IMR-90 (cell line): ENCODE data around the gene TIE1. TPM values are rescaled to one million over a fixed set of nuclear protein-coding genes. Genes with fewer than 3 reads are reported as not detected.

Source experiments
- ATAC-seq: fragments of 200-7000 bp; cut with Tn5 transposase; 2 replicates; pipeline ENCODE4 v1.9.1; 2020; ENCODE audit warnings: low read depth, mild to moderate bottlenecking, moderate library complexity
- BruUV-seq: library from RNA; stranded (reverse); fragments of 400-500 nt; replicated peaks from 2 replicates; lab custom pipeline; 2021; lab: Mats Ljungman, UMichigan
- CTCF ChIA-PET: fragments of 300-600 bp; formaldehyde crosslinking; extraction: SDS; loops from one replicate; lab custom pipeline; 2021; ENCODE audit warnings: antibody characterized with exemption; lab: Yijun Ruan, JAX
- POLR2A ChIA-PET: fragments of 300-600 bp; sonication (Branson Sonifier 250); formaldehyde crosslinking; loops from one replicate; lab custom pipeline; 2022; ENCODE audit warnings: antibody characterized with exemption; ENCODE audit not compliant: unreplicated experiment; lab: Charles Lee
- DNase-seq: peaks from one replicate; pipeline ENCODE4 v3.0.0; 2013
- H2AFZ ChIP-seq: replicated peaks from 2 replicates; pipeline ENCODE3; 2013; ENCODE audit warnings: low read length, mild to moderate bottlenecking; ENCODE audit not compliant: poor library complexity
- H2AK5ac ChIP-seq: 2 replicates; pipeline ENCODE4 v1.6.1; 2013; ENCODE audit warnings: low read depth, low read length, inconsistent platforms
- H2AK9ac ChIP-seq: replicated peaks from 2 replicates; pipeline ENCODE3; 2013; ENCODE audit warnings: mild to moderate bottlenecking, low read depth, low read length, moderate library complexity; ENCODE audit not compliant: poor library complexity
- H2BK120ac ChIP-seq: 2 replicates; pipeline ENCODE4 v1.6.1; 2013; ENCODE audit warnings: low read depth, low read length, inconsistent platforms
- H2BK15ac ChIP-seq: 3 replicates; pipeline ENCODE4 v1.6.1; 2013; ENCODE audit warnings: low read depth, low read length, inconsistent platforms
- H2BK20ac ChIP-seq: 2 replicates; pipeline ENCODE4 v1.6.1; 2013; ENCODE audit warnings: low read depth, mild to moderate bottlenecking, inconsistent platforms, low read length, moderate library complexity
- H2BK5ac ChIP-seq: 2 replicates; pipeline ENCODE4 v1.6.1; 2013; ENCODE audit warnings: mild to moderate bottlenecking, low read depth, low read length, inconsistent platforms; ENCODE audit not compliant: poor library complexity, severe bottlenecking
- H3K14ac ChIP-seq: replicated peaks from 2 replicates; pipeline ENCODE4 v1.6.1; 2013; ENCODE audit warnings: low read depth, low read length, inconsistent platforms
- H3K18ac ChIP-seq: 2 replicates; pipeline ENCODE4 v1.6.1; 2013; ENCODE audit warnings: low read depth, low read length, control low read depth
- H3K23ac ChIP-seq: 2 replicates; pipeline ENCODE4 v1.6.1; 2013; ENCODE audit warnings: low read depth, low read length, inconsistent platforms
- H3K27ac ChIP-seq: 2 replicates; pipeline ENCODE4 v1.5.1; 2013; ENCODE audit warnings: mild to moderate bottlenecking, control low read depth, low read length; ENCODE audit not compliant: insufficient read depth
- H3K27me3 ChIP-seq: 2 replicates; pipeline ENCODE4 v1.6.1; 2013; ENCODE audit warnings: low read length; ENCODE audit not compliant: control insufficient read depth, insufficient read depth
- H3K36me3 ChIP-seq: 2 replicates; pipeline ENCODE4 v1.6.1; 2013; ENCODE audit warnings: low read length, mixed read lengths; ENCODE audit not compliant: control insufficient read depth, insufficient read depth
- H3K4ac ChIP-seq: 2 replicates; pipeline ENCODE4 v1.6.1; 2013; ENCODE audit warnings: low read depth, low read length, inconsistent platforms
- H3K4me1 ChIP-seq: 2 replicates; pipeline ENCODE4 v1.6.1; 2013; ENCODE audit warnings: low read length, mixed read lengths; ENCODE audit not compliant: control insufficient read depth, insufficient read depth
- H3K4me2 ChIP-seq: 2 replicates; pipeline ENCODE4 v1.6.1; 2013; ENCODE audit warnings: low read depth, mild to moderate bottlenecking, control low read depth, low read length, moderate library complexity
- H3K4me3 ChIP-seq: 2 replicates; pipeline ENCODE4 v1.5.1; 2013; ENCODE audit warnings: low read depth, mild to moderate bottlenecking, control low read depth, low read length, moderate library complexity; ENCODE audit not compliant: insufficient read depth
- H3K56ac ChIP-seq: 2 replicates; pipeline ENCODE4 v1.6.1; 2013; ENCODE audit warnings: low read length, inconsistent platforms; ENCODE audit not compliant: insufficient read depth; ENCODE audit errors: extremely low read depth
- H3K79me1 ChIP-seq, 2 experiments: 2 replicates each; pipeline ENCODE4 v1.6.1; 2013; ENCODE audit warnings: low read length in 2 of 2, inconsistent platforms in 1 of 2, low read depth in 1 of 2
- H3K9ac ChIP-seq: 2 replicates; pipeline ENCODE4 v1.6.1; 2013; ENCODE audit warnings: low read depth, low read length, control low read depth
- H3K9me1 ChIP-seq: 2 replicates; pipeline ENCODE4 v1.6.1; 2013; ENCODE audit warnings: low read length, inconsistent platforms; ENCODE audit not compliant: insufficient read depth
- H3K9me3 ChIP-seq: 2 replicates; pipeline ENCODE4 v1.6.1; 2013; ENCODE audit warnings: low read length; ENCODE audit not compliant: control insufficient read depth, insufficient read depth
- H4K20me1 ChIP-seq: 2 replicates; pipeline ENCODE4 v1.6.1; 2013; ENCODE audit warnings: low read length, inconsistent platforms; ENCODE audit not compliant: insufficient read depth
- H4K5ac ChIP-seq: 2 replicates; pipeline ENCODE4 v1.6.1; 2013; ENCODE audit warnings: mild to moderate bottlenecking, low read depth, low read length, control low read depth
- H4K8ac ChIP-seq, 2 experiments: 2 replicates each; pipeline ENCODE4 v1.6.1; 2013; ENCODE audit warnings: low read depth in 2 of 2, low read length in 2 of 2, control low read depth in 1 of 2, inconsistent platforms in 1 of 2
- H4K91ac ChIP-seq: 2 replicates; pipeline ENCODE4 v1.6.1; 2013; ENCODE audit warnings: low read depth, low read length, inconsistent platforms; ENCODE audit not compliant: insufficient read depth
- BHLHE40 ChIP-seq: fragments of 150-350 bp; IDR thresholded peaks from 2 replicates; pipeline ENCODE4 v1.6.1; 2016; ENCODE audit warnings: mild to moderate bottlenecking, low read depth, low read length
- CEBPB ChIP-seq: IDR thresholded peaks from 2 replicates; pipeline ENCODE4 v1.6.1; 2012; ENCODE audit warnings: low read depth, low read length, improper control_type of control experiment
- CHD1 ChIP-seq: IDR thresholded peaks from 2 replicates; pipeline ENCODE4 v1.6.1; 2012; ENCODE audit warnings: low read depth, low read length, improper control_type of control experiment
- FOS ChIP-seq: fragments of 150-350 bp; IDR thresholded peaks from 2 replicates; pipeline ENCODE4 v1.6.1; 2016; ENCODE audit warnings: low read depth, low read length
- MAFK ChIP-seq: IDR thresholded peaks from 2 replicates; pipeline ENCODE4 v1.6.1; 2012; ENCODE audit warnings: low read depth, low read length, improper control_type of control experiment
- MAZ ChIP-seq: IDR thresholded peaks from 2 replicates; pipeline ENCODE4 v1.6.1; 2012; ENCODE audit warnings: low read depth, mild to moderate bottlenecking, low read length, improper control_type of control experiment, moderate library complexity, borderline replicate concordance
- MXI1 ChIP-seq: IDR thresholded peaks from 2 replicates; pipeline ENCODE4 v1.6.1; 2012; ENCODE audit warnings: low read depth, mild to moderate bottlenecking, low read length, moderate library complexity, borderline replicate concordance
- NFE2L2 ChIP-seq: fragments of 150-350 bp; IDR thresholded peaks from 2 replicates; pipeline ENCODE4 v1.6.1; 2016; ENCODE audit warnings: low read depth, mild to moderate bottlenecking, low read length
- POLR2A ChIP-seq: IDR thresholded peaks from 2 replicates; pipeline ENCODE4 v1.6.1; 2012; ENCODE audit warnings: mild to moderate bottlenecking, low read depth, low read length
- RAD21 ChIP-seq: IDR thresholded peaks from 2 replicates; pipeline ENCODE4 v1.6.1; 2012; ENCODE audit warnings: low read length, improper control_type of control experiment
- RCOR1 ChIP-seq: IDR thresholded peaks from 2 replicates; pipeline ENCODE4 v1.6.1; 2012; ENCODE audit warnings: mild to moderate bottlenecking, low read length, improper control_type of control experiment; ENCODE audit not compliant: insufficient replicate concordance
- RFX5 ChIP-seq: IDR thresholded peaks from 2 replicates; pipeline ENCODE4 v1.8.0; 2012; ENCODE audit warnings: low read depth, mild to moderate bottlenecking, low read length, moderate library complexity
- SMC3 ChIP-seq: fragments of 150-350 bp; IDR thresholded peaks from 2 replicates; pipeline ENCODE4 v1.6.1; 2016; ENCODE audit warnings: low read depth, mild to moderate bottlenecking, antibody characterized with exemption, low read length, moderate library complexity
- WGBS, 2 experiments: methylation state at CpG; one replicate each; pipeline versions ENCODE4 v1.1.5 to v1.1.7; 2013; ENCODE audit warnings: missing lambda C conversion rate in 2 of 2; ENCODE audit not compliant: insufficient read length in 1 of 2; ENCODE audit errors: extremely low coverage in 2 of 2; 5-methylcytosine and 5-hydroxymethylcytosine counted together
- dilution Hi-C: fragments of 300-500 bp; cut with HindIII; formaldehyde crosslinking; loops from one replicate; pipeline ENCODE4 v1.14.3; 2018; ENCODE audit warnings: low sequenced_read_pairs; ENCODE audit not compliant: unreplicated experiment
- in situ Hi-C: fragments of 300-500 bp; cut with MboI; formaldehyde crosslinking; loops from 3 replicates; pipeline ENCODE4 v1.14.3; 2019; ENCODE audit warnings: low sequenced_read_pairs, inconsistent platforms, mixed read lengths
- intact Hi-C: fragments of 100-400 bp; cut with micrococcal nuclease; formaldehyde crosslinking; loops from 2 replicates; pipeline ENCODE4 v1.10.0; 2022
- polyA plus RNA-seq, 3 experiments: library from polyadenylated mRNA; depleted of rRNA; stranded (reverse); fragments of >200 nt; gene quantifications; 2 replicates each; pipeline ENCODE4 v1.2.3, GENCODE V29; 2012; ENCODE audit warnings: low replicate concordance in 1 of 3
- total RNA-seq: library from RNA; depleted of rRNA; stranded (reverse); fragments of >200 nt; gene quantifications from 2 replicates; pipeline ENCODE4 v1.2.3, GENCODE V29; 2012
- TF ChIP-seq, protein P1 (sequence below): fragments of 150-350 bp; IDR thresholded peaks from 2 replicates; pipeline ENCODE4 v1.6.1; 2016; ENCODE audit warnings: low read depth, mild to moderate bottlenecking, low read length, moderate library complexity, borderline replicate concordance
- TF ChIP-seq, protein P2 (sequence below): fragments of 150-350 bp; IDR thresholded peaks from 2 replicates; pipeline ENCODE4 v1.6.1; 2017; ENCODE audit warnings: mild to moderate bottlenecking, antibody characterized with exemption, low read length, low read depth
- TF ChIP-seq, protein P3 (sequence below): conservative IDR thresholded peaks from 2 replicates; pipeline ENCODE4 v1.5.1; 2012; ENCODE audit warnings: mild to moderate bottlenecking, low read depth, low read length, improper control_type of control experiment

The TIE1 gene
- total and polyA plus RNA-seq, 2 of the 4 experiments (the other 2 are of a cell fraction) = 2.3 to 7.5 TPM

DNA sequence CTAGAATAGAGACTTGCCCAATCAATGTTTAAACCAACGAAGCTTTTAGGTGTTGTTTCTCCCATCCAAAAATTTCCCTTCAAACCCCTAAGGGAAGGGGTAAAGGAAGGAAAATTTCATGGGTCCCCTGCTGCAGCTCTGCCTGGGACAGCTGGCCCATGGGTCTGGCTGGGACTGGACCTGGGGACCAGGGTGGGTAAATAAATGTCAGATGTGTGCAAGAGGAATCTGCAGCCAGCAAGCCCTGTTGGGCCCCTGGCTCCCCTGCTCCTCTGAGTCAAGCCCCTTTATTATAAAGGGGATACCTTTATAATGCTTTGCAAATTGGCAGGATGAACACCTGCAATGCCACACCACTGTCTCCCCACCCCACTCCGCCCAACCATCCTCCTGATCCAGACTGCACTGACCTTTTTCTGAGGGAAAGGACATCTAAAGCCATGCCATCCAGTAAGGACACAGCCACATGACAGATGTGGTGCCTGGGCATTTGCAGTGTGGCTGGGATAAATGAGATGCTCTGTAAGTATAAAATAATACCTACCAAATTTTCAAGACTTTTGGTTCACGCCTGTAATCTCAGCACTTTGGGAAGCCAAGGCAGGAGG lies 32.9 kb upstream of the TIE1 start:
- Histone ChIP-seq H2AK9ac (no peak overlapping the region), H3K9me1 (no peaks in the 10 kb centered on the region), H2BK5ac (no peak overlapping the region), H3K56ac (peak overlapping the region; percentile 14; the same call in 1 of the 2 replicates), H3K23ac (no peak overlapping the region), H3K4ac (no peak overlapping the region; the same call in 1 of the 2 replicates), H4K20me1 (no peaks in the 10 kb centered on the region), H4K5ac (no peak overlapping the region), H4K91ac (no peak overlapping the region), H2BK120ac (no peak overlapping the region), H2AFZ (peak overlapping the region; percentile 21), H4K8ac (no peak overlapping the region), H3K18ac (no peak overlapping the region), H3K9me3 (no peaks in the 10 kb centered on the region; the same call in 1 of the 2 replicates), H3K14ac (no peak overlapping the region), H3K4me1 (peaks cover 4% of the 10 kb centered on the region; the same call in 1 of the 2 replicates), H3K27me3 (peaks cover 2% of the 10 kb centered on the region; the same call in 1 of the 2 replicates), H2AK5ac (0 out of 2 replicates have a peak overlapping the region, but pooled peaks have one; percentile 15), H2BK15ac (no peak overlapping the region), H3K27ac (no peak overlapping the region), H3K9ac (no peak overlapping the region), H3K4me2 (no peak overlapping the region), H3K4me3 (no peak overlapping the region), H3K36me3 (no peaks in the 10 kb centered on the region), H3K79me1 (no peaks in the 10 kb centered on the region), H2BK20ac (no peak overlapping the region; the same call in 1 of the 2 replicates)
- BruUV-seq = no TSS peak
- no peak for TF ChIP-seq SMC3
- no peak for TF ChIP-seq BHLHE40
- no peak for TF ChIP-seq RCOR1
- no peak for TF ChIP-seq RFX5
- TF ChIP-seq NFE2L2 = no peak
- TF ChIP-seq FOS = no peak
- TF ChIP-seq POLR2A = no peak
- TF ChIP-seq CHD1 = no peak
- TF ChIP-seq RAD21 = no peak
- TF ChIP-seq CEBPB = no peak
- TF ChIP-seq MXI1 = no peak
- no peak for TF ChIP-seq MAZ
- TF ChIP-seq, protein P1, sequence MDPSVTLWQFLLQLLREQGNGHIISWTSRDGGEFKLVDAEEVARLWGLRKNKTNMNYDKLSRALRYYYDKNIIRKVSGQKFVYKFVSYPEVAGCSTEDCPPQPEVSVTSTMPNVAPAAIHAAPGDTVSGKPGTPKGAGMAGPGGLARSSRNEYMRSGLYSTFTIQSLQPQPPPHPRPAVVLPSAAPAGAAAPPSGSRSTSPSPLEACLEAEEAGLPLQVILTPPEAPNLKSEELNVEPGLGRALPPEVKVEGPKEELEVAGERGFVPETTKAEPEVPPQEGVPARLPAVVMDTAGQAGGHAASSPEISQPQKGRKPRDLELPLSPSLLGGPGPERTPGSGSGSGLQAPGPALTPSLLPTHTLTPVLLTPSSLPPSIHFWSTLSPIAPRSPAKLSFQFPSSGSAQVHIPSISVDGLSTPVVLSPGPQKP = no peak
- TF ChIP-seq, protein P2, sequence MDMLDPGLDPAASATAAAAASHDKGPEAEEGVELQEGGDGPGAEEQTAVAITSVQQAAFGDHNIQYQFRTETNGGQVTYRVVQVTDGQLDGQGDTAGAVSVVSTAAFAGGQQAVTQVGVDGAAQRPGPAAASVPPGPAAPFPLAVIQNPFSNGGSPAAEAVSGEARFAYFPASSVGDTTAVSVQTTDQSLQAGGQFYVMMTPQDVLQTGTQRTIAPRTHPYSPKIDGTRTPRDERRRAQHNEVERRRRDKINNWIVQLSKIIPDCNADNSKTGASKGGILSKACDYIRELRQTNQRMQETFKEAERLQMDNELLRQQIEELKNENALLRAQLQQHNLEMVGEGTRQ = no peak
- TF ChIP-seq MAFK = no peak
- TF ChIP-seq, protein P3, sequence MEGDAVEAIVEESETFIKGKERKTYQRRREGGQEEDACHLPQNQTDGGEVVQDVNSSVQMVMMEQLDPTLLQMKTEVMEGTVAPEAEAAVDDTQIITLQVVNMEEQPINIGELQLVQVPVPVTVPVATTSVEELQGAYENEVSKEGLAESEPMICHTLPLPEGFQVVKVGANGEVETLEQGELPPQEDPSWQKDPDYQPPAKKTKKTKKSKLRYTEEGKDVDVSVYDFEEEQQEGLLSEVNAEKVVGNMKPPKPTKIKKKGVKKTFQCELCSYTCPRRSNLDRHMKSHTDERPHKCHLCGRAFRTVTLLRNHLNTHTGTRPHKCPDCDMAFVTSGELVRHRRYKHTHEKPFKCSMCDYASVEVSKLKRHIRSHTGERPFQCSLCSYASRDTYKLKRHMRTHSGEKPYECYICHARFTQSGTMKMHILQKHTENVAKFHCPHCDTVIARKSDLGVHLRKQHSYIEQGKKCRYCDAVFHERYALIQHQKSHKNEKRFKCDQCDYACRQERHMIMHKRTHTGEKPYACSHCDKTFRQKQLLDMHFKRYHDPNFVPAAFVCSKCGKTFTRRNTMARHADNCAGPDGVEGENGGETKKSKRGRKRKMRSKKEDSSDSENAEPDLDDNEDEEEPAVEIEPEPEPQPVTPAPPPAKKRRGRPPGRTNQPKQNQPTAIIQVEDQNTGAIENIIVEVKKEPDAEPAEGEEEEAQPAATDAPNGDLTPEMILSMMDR = no peak
- ChIA-PET POLR2A (no interaction called here), CTCF (no interaction called here)
- ATAC-seq (no peak), DNase-seq (no peak)
- WGBS, 2 experiments = no CpG with 5 or more reads among the region's 3 CpGs
- dilution Hi-C loops = no loop called here
- intact Hi-C loops = no loop called here
- in situ Hi-C loops = no loop called here
